ENCODE data around the gene RBM8A. TPM values are rescaled to one million over a fixed set of nuclear protein-coding genes. Genes with fewer than 3 reads are reported as not detected.

Gene RBM8A
- total and polyA plus RNA-seq, 7 experiments from 2014 or later: 115 to 182 (median 140) TPM

DNA sequence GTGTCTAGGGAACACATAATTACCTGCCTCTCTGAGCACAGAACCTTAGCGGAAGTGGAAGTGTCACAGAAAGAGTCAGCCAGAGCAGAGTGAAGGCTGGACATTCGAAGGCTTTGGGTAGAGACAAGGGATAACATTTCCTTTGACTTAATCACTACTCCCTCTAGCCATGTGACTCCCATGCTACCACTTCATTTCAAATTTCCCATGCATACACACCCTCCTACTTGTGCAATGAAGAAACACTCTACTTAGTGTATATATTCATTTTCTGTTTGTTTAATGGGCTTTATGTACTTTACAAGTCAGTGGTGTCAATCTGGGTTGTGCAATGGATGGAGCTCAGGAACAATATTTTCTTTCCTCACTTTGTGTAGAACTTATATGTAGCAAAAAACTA is 48.6 kb downstream of the RBM8A start:
- CTCF ChIA-PET: interaction anchor here (4.5 kb wide), 1 partner anchor 33 kb away, joined by 19 read pairs; the partner anchor contains the start of gene NUDT17
- POLR2A ChIA-PET: interaction anchor here (2.5 kb wide), 1 partner anchor 19 kb away, joined by 9 read pairs; the partner anchor contains the start of gene PIAS3
- peaks cover 5 to 57% (median 10%) of the 10 kb centered on the region in 5 donors for H3K27me3 Mint-ChIP-seq

DNA sequence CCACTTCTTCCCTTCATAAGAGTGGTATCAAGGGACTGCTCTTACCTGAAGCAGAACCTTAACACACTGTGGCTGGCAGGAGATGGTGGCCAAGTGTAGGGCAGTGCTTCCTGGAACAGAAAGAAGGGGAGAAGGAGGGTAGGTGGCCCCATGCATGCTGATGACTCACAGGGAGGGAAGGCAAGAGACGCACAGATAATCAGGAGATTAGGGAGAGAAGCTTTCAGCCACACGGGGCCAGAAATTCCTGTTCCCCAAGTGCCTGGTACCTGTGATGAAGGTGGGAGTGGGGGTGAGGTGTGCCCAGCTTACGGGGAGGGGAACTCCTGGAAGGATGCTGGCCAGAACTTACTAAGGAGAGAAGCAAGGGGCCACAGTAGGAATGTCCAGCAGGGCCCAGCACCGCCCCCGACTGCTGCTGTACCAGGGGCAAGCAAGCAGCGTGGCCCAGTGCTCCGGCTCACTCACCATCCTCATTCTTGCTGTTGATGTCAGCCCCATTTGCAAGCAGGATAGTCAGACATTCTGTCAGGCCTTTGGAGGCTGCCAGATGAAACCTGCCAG is 49.3 kb downstream of the RBM8A start:
- no peaks in the 10 kb centered on the region for H3K4me1 ChIP-seq (ENCODE audit: control insufficient read depth in 2 of 2, insufficient read depth in 2 of 2, low read length in 2 of 2)
- Mint-ChIP-seq H3K27me3 (peaks cover 0 to 55% (median 6%) of the 10 kb centered on the region in 5 donors), H3K4me1 (peaks cover 0 to 7% (median 1%) of the 10 kb centered on the region in 7 donors), H3K27ac (no peak overlapping the region), H3K9me3 (no peaks in the 10 kb centered on the region), H3K36me3 (no peaks in the 10 kb centered on the region), H3K4me3 (no peak overlapping the region)
- no peak overlapping the region for H3K4me3 ChIP-seq (ENCODE audit: low read length)
- H3K27ac ChIP-seq (ENCODE audit: low read depth, low read length): no peak overlapping the region
- H3K36me3 ChIP-seq (ENCODE audit: control insufficient read depth in 2 of 3, insufficient read depth in 3 of 3, low read length in 3 of 3): no peaks in the 10 kb centered on the region
- ChIA-PET CTCF (interaction anchor here (4.5 kb wide), 1 partner anchor 32 kb away, joined by 19 read pairs; the partner anchor contains the start of gene NUDT17), POLR2A (no interaction called here)
- DNase-seq (no peak), ATAC-seq (no peak)
- no peaks in the 10 kb centered on the region for H3K27me3 ChIP-seq (ENCODE audit: control insufficient read depth in 2 of 2, insufficient read depth in 2 of 2, low read length in 2 of 2)
- H3K9me3 ChIP-seq (ENCODE audit: control insufficient read depth in 2 of 3, low read length in 3 of 3): no peaks in the 10 kb centered on the region
- intact Hi-C loops (cut with micrococcal nuclease): no loop called here

More for the DNA sequence above, 48.6 kb downstream of the RBM8A start:
- intact Hi-C loops (cut with micrococcal nuclease): no loop called here
- H3K27ac Mint-ChIP-seq: no peak overlapping the region
- Histone ChIP-seq H3K4me3 (ENCODE audit: low read length) (no peak overlapping the region), H3K27me3 (ENCODE audit: control insufficient read depth in 2 of 2, insufficient read depth in 2 of 2, low read length in 2 of 2) (no peaks in the 10 kb centered on the region), H3K27ac (ENCODE audit: low read depth, low read length) (no peak overlapping the region), H3K36me3 (ENCODE audit: control insufficient read depth in 2 of 3, insufficient read depth in 3 of 3, low read length in 3 of 3) (no peaks in the 10 kb centered on the region), H3K4me1 (ENCODE audit: control insufficient read depth in 2 of 2, insufficient read depth in 2 of 2, low read length in 2 of 2) (no peaks in the 10 kb centered on the region), H3K9me3 (ENCODE audit: control insufficient read depth in 2 of 3, low read length in 3 of 3) (no peaks in the 10 kb centered on the region)
- H3K4me1 Mint-ChIP-seq: peaks cover 0 to 7% (median 0%) of the 10 kb centered on the region in 7 donors
- H3K36me3 Mint-ChIP-seq: no peaks in the 10 kb centered on the region
- DNase-seq (no peak), ATAC-seq (no peak)
- H3K9me3 Mint-ChIP-seq: no peaks in the 10 kb centered on the region
- no peak overlapping the region for H3K4me3 Mint-ChIP-seq

DNA sequence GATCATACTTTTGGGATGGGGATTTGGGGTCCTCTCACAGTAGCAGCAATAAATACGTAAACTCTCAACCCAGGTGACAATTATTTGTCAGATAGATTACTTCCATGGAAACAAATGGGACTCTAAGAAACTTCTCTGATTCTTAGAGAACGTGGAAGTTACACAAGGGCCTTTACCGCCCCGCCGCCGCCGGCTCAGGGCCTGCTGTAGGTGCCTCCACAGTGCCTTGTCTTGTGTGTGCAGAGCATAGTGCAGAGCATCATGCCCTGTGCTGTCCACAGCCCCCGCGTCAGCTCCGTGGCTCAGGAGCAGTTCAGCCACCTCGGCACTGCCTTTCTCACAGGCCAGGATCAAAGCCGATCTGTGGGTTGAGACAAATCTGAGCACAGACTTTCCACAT is 52.6 kb downstream of the RBM8A start:
- DNase-seq (no peak), ATAC-seq (no peak)
- H3K27ac Mint-ChIP-seq: no peak overlapping the region
- intact Hi-C loops (cut with micrococcal nuclease): no loop called here
- H3K27me3 ChIP-seq (ENCODE audit: control insufficient read depth in 2 of 2, insufficient read depth in 2 of 2, low read length in 2 of 2): no peaks in the 10 kb centered on the region
- peaks cover 0 to 43% (median 4%) of the 10 kb centered on the region in 5 donors for H3K27me3 Mint-ChIP-seq
- H3K27ac ChIP-seq (ENCODE audit: low read depth, low read length): no peak overlapping the region
- no peak overlapping the region for H3K4me3 ChIP-seq (ENCODE audit: low read length)
- peaks cover 16 to 20% (median 18%) of the 10 kb centered on the region in 7 donors for H3K4me1 Mint-ChIP-seq
- ChIA-PET CTCF (interaction anchor here (0.6 kb wide), 1 partner anchor 29 kb away, joined by 4 read pairs; the partner anchor contains the start of gene NUDT17), POLR2A (no interaction called here)
- H3K9me3 Mint-ChIP-seq: no peaks in the 10 kb centered on the region
- no peaks in the 10 kb centered on the region for H3K36me3 ChIP-seq (ENCODE audit: control insufficient read depth in 2 of 3, insufficient read depth in 3 of 3, low read length in 3 of 3)
- H3K4me3 Mint-ChIP-seq: no peak overlapping the region
- peaks cover 5 to 6% of the 10 kb centered on the region in 2 donors for H3K4me1 ChIP-seq (ENCODE audit: control insufficient read depth in 2 of 2, insufficient read depth in 2 of 2, low read length in 2 of 2)
- peaks cover 0 to 1% (median 0%) of the 10 kb centered on the region in 5 donors for H3K36me3 Mint-ChIP-seq
- no peaks in the 10 kb centered on the region for H3K9me3 ChIP-seq (ENCODE audit: control insufficient read depth in 2 of 3, low read length in 3 of 3)

DNA sequence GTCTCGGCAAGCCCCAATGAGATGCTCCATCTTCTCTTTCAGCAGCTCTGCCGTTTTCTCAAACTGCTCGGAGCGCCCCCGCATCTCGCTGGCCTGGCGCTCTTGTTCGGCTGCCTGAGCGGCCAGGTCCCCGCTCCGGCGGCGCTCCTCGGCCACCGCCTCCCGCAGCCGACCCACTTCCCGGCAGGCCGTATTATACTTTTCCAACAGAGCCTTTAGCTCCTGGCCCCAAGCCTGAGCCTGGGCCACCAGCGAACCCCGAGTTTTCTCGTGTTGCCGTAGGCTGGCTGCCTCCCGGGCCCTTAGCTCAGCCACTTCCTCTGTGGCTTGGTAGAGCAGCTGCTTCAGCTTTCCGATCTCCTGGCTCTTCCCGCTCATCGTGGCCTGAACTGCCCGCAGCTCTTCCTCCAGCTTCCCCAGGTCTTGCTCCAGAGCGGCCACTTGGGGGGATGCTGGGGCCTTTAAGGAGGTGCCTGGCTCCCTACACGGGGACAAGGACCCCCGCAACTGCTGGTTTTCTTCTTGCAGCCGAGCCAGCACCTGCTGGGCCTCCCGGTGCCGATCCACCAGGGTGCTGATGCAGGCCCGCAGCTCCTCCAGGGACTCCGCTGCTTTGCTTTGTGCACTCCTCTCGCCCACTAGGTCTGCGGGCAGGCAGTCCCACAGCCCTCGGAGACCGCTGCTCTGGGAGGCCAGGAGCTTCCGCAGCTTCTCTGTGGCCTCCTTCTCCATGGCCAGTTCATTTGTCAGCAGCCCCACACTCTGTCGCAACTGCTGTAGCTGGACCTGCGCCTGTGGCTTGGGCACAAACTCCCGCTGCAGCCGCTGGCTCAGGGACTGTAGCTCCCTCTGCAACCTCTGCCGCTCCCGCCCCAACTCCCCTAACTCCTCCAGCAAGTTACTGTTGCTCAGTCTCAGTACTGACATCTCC is 55.0 kb downstream of the RBM8A start:
- ChIA-PET CTCF (interaction anchor here (1.2 to 3.2 kb wide), 3 partner anchors 11 to 145 kb away, joined by 3 to 21 read pairs (median 4); partner anchors contain the start of gene NUDT17), POLR2A (interaction anchor here (0.6 to 3.3 kb wide), 9 partner anchors 9 to 166 kb away, joined by 3 to 32 read pairs (median 3); partner anchors contain the start of genes PIAS3 and POLR3C)
- ATAC-seq (peak; percentile 87), DNase-seq (peak in 8 of 9 donors; percentile 21 to 54 (median 44))
- peak overlapping the region; percentile 46 for H3K27ac ChIP-seq (ENCODE audit: low read depth, low read length)
- Mint-ChIP-seq H3K27me3 (peaks cover 0 to 42% (median 0%) of the 10 kb centered on the region in 5 donors), H3K27ac (peak overlapping the region; percentile 39 to 92 (median 76)), H3K36me3 (peaks cover 0 to 1% (median 0%) of the 10 kb centered on the region in 5 donors), H3K4me3 (peak overlapping the region; percentile 75 to 87 (median 82)), H3K4me1 (peaks cover 16 to 18% (median 17%) of the 10 kb centered on the region in 7 donors), H3K9me3 (no peaks in the 10 kb centered on the region)
- H3K9me3 ChIP-seq (ENCODE audit: control insufficient read depth in 2 of 3, low read length in 3 of 3): no peaks in the 10 kb centered on the region
- intact Hi-C loops (cut with micrococcal nuclease): loop anchor here in 1 of 2 donors (1.0 to 2.0 kb wide), 2 partner anchors 13 to 27 kb away; partner anchors contain the start of genes NUDT17 and PIAS3
- no peaks in the 10 kb centered on the region for H3K36me3 ChIP-seq (ENCODE audit: control insufficient read depth in 2 of 3, insufficient read depth in 3 of 3, low read length in 3 of 3)
- peaks cover 5 to 6% of the 10 kb centered on the region in 2 donors for H3K4me1 ChIP-seq (ENCODE audit: control insufficient read depth in 2 of 2, insufficient read depth in 2 of 2, low read length in 2 of 2)
- H3K27me3 ChIP-seq (ENCODE audit: control insufficient read depth in 2 of 2, insufficient read depth in 2 of 2, low read length in 2 of 2): no peaks in the 10 kb centered on the region
- H3K4me3 ChIP-seq (ENCODE audit: low read length): peak overlapping the region; percentile 55

Other genes starting within 250 kb of the RBM8A start
- under 1 TPM in 2 of 5 experiments, not detected in 3; 0.17 to 0.53 TPM for gene PDZK1, start 220.1 kb downstream of the RBM8A start, total RNA-seq
- gene PDZK1, start 220.1 kb downstream of the RBM8A start, polyA plus RNA-seq: under 1 TPM in 1 of 2 donors, not detected in 1; 0.09 TPM
- gene CD160, start 208.0 kb downstream of the RBM8A start, total RNA-seq: 10 to 100 TPM in 1 of 5 experiments, 1 to 10 TPM in 1, under 1 TPM in 1, not detected in 2; 0.34 to 12.0 (median 1.5) TPM
- under 1 TPM; 0.15 to 0.22 TPM for gene CD160, start 208.0 kb downstream of the RBM8A start, polyA plus RNA-seq
- 10 to 100 TPM; 11.4 to 17.3 (median 15.6) TPM for gene RNF115, start 103.4 kb downstream of the RBM8A start, total RNA-seq
- 1 to 10 TPM; 3.7 to 4.5 TPM for gene RNF115, start 103.4 kb downstream of the RBM8A start, polyA plus RNA-seq
- gene POLR3C, start 103.3 kb downstream of the RBM8A start, total RNA-seq: 10 to 100 TPM; 22.0 to 44.4 (median 32.5) TPM
- 10 to 100 TPM; 45.7 to 48.9 TPM for gene POLR3C, start 103.3 kb downstream of the RBM8A start, polyA plus RNA-seq
- 1 to 10 TPM; 2.9 to 6.7 (median 3.4) TPM for gene NUDT17, start 81.9 kb downstream of the RBM8A start, total RNA-seq
- 1 to 10 TPM; 5.7 to 7.6 TPM for gene NUDT17, start 81.9 kb downstream of the RBM8A start, polyA plus RNA-seq
- gene PIAS3, start 68.4 kb downstream of the RBM8A start, total RNA-seq: 10 to 100 TPM; 21.4 to 28.3 (median 23.0) TPM
- 10 to 100 TPM in 1 of 2 donors, 1 to 10 TPM in 1; 6.7 to 15.2 TPM for gene PIAS3, start 68.4 kb downstream of the RBM8A start, polyA plus RNA-seq
- under 1 TPM in 2 of 5 experiments, not detected in 3; 0.15 to 0.58 TPM for gene ANKRD35, start 41.6 kb downstream of the RBM8A start, total RNA-seq
- under 1 TPM; 0.12 to 0.14 TPM for gene ANKRD35, start 41.6 kb downstream of the RBM8A start, polyA plus RNA-seq
- gene ITGA10, start 17.4 kb downstream of the RBM8A start, total RNA-seq: 1 to 10 TPM; 1.2 to 4.8 (median 2.6) TPM
- under 1 TPM in 1 of 2 donors, not detected in 1; 0.20 TPM for gene ITGA10, start 17.4 kb downstream of the RBM8A start, polyA plus RNA-seq
- gene PEX11B, start 8.8 kb downstream of the RBM8A start, total RNA-seq: 10 to 100 TPM; 16.4 to 40.4 (median 37.7) TPM
- 10 to 100 TPM; 39.9 to 57.1 TPM for gene PEX11B, start 8.8 kb downstream of the RBM8A start, polyA plus RNA-seq
- gene LIX1L, start 30.5 kb upstream of the RBM8A start, total RNA-seq: 10 to 100 TPM; 31.6 to 59.2 (median 47.6) TPM
- gene LIX1L, start 30.5 kb upstream of the RBM8A start, polyA plus RNA-seq: 10 to 100 TPM; 29.3 to 32.1 TPM
- 1 to 10 TPM in 3 of 5 experiments, under 1 TPM in 2; 0.54 to 1.5 (median 1.2) TPM for gene ANKRD34A, start 37.1 kb upstream of the RBM8A start, total RNA-seq
- under 1 TPM; 0.11 to 0.22 TPM for gene ANKRD34A, start 37.1 kb upstream of the RBM8A start, polyA plus RNA-seq
- gene POLR3GL, start 37.2 kb upstream of the RBM8A start, total RNA-seq: 10 to 100 TPM; 20.7 to 37.5 (median 25.5) TPM
- 100 to 1,000 TPM in 1 of 2 donors, 10 to 100 TPM in 1; 99.6 to 113 TPM for gene POLR3GL, start 37.2 kb upstream of the RBM8A start, polyA plus RNA-seq
- gene TXNIP, start 69.1 kb upstream of the RBM8A start, total RNA-seq: 1,000 to 10,000 TPM in 1 of 5 experiments, 100 to 1,000 TPM in 4; 498 to 1,101 (median 659) TPM
- gene TXNIP, start 69.1 kb upstream of the RBM8A start, polyA plus RNA-seq: 1,000 to 10,000 TPM; 3,808 to 5,430 TPM
- not detected for gene HJV, start 94.3 kb upstream of the RBM8A start, total RNA-seq
- not detected for gene HJV, start 94.3 kb upstream of the RBM8A start, polyA plus RNA-seq
- 1 to 10 TPM; 2.9 to 8.6 (median 4.3) TPM for gene NBPF10, start 217.3 kb upstream of the RBM8A start, total RNA-seq
- under 1 TPM; 0.08 to 0.22 TPM for gene NBPF10, start 217.3 kb upstream of the RBM8A start, polyA plus RNA-seq

Data from naive thymus-derived CD4-positive, alpha-beta T cell (primary cell).